ENCODE data around the gene CD33.

DNA sequence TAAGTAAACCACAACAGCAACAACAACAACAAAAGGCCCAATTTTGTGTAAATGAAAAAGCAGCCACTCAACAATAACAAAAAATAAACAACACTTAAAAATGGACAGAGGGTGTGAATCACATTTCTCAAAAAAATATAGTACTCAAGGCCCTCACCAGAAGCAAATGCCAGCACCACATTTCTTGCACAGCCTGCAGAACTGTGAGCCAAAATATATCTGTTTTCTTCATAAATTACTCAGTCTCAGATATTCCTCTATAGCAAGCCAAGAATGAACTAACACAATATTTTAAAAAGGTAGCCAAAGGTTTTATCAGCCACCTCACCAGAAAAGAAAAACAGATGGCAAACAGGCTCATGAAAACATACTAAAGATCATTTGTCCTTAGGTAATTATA lies 3.9 kb upstream of the CD33 start:
- no peak for TF ChIP-seq SUZ12 (IDR thresholded peaks at IDR 0.05; ENCODE audit: extremely low read depth, insufficient read depth, insufficient read length)
- TF ChIP-seq ZNF274 (IDR thresholded peaks at IDR 0.05; ENCODE audit: low read depth, low read length), result no peak
- no peak for TF ChIP-seq YY1 (IDR thresholded peaks at IDR 0.05; ENCODE audit: insufficient read depth, insufficient read length)

All from NT2/D1 (cell line).